Measurements from ENCODE around the gene CTBP2. TPM values are rescaled to one million over a fixed set of nuclear protein-coding genes. Genes with fewer than 3 reads are reported as not detected.

The CTBP2 gene
- total RNA-seq (10 to 100 TPM; 29.0 to 60.8 (median 32.4) TPM), polyA plus RNA-seq (10 to 100 TPM; 21.4 to 22.2 TPM)

DNA sequence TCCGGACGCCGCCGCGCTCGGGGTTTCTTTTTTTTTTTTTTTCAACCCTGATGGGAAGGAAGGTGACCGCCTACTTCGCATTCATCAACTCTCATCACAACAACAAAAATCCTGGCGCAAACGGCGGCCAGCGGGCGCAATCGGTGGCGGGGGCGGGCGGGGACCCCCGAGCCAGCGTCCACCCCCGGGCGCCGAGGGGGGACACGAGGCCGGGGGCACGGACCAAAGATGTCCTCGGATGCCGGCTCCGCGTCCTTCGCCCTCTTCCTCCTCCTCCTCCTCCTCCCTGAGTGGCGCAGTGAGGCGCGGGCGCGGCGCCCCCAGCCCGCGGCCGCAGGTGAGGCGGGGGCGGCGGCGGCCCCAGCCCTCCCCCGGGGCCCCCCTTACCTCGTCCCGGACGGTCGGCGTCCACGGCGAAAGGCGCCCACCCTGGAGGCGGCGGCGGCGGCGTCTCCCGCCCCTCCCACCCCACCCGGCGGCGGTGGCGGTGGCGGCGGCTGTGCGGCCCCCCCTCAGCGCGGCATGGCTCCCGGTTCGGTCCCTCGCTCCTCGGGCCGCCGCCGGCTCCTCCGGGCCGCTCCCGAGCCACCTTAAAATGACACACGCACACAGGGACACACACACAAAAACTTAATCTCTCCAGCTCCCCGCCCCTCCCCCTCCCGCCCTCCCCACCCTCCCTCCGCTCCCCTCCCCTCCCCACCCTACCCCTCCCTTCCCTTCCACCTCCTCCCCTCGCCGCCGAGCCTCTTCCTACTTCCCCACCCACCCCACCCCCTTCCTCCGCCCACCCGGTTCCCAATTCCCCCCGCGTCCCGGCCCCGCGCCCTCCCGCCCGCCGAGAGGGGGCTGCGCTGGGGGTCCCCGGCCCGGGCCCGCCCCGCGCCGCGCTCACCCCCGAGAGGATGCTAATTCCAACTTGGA is at the start of gene CTBP2:
CTBP2 (minus strand) TSS at position 632 of the 924 bp plus-strand sequence.
- H3K27me3 ChIP-seq = no peaks in the 10 kb centered on the region
- FAIRE-seq = no peak
- peak within 1 kb of the TSS; percentile 68 to 90 (median 77) for H3K4me3 ChIP-seq
- DNase-seq = peak; percentile 56 to 81 (median 74)
- peaks cover 14 to 19% (median 19%) of the 10 kb centered on the region in 3 donors for H3K4me1 ChIP-seq
- WGBS, 2 donors = 0 to 1% methylated on average over 34 to 98 of the region's 103 CpGs
- TF ChIP-seq, protein P1, sequence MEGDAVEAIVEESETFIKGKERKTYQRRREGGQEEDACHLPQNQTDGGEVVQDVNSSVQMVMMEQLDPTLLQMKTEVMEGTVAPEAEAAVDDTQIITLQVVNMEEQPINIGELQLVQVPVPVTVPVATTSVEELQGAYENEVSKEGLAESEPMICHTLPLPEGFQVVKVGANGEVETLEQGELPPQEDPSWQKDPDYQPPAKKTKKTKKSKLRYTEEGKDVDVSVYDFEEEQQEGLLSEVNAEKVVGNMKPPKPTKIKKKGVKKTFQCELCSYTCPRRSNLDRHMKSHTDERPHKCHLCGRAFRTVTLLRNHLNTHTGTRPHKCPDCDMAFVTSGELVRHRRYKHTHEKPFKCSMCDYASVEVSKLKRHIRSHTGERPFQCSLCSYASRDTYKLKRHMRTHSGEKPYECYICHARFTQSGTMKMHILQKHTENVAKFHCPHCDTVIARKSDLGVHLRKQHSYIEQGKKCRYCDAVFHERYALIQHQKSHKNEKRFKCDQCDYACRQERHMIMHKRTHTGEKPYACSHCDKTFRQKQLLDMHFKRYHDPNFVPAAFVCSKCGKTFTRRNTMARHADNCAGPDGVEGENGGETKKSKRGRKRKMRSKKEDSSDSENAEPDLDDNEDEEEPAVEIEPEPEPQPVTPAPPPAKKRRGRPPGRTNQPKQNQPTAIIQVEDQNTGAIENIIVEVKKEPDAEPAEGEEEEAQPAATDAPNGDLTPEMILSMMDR (IDR thresholded peaks at IDR 0.05) = no peak
- H3K27ac ChIP-seq = peak within 1 kb of the TSS; percentile 95 to 98 (median 95)
- H3K9me3 ChIP-seq = no peaks in the 10 kb centered on the region
- intact Hi-C loops (cut with DNase I) = no loop called here
- H3K36me3 ChIP-seq = no peaks in the 10 kb centered on the region
- peak; percentile 9 to 34 (median 16) for ATAC-seq

DNA sequence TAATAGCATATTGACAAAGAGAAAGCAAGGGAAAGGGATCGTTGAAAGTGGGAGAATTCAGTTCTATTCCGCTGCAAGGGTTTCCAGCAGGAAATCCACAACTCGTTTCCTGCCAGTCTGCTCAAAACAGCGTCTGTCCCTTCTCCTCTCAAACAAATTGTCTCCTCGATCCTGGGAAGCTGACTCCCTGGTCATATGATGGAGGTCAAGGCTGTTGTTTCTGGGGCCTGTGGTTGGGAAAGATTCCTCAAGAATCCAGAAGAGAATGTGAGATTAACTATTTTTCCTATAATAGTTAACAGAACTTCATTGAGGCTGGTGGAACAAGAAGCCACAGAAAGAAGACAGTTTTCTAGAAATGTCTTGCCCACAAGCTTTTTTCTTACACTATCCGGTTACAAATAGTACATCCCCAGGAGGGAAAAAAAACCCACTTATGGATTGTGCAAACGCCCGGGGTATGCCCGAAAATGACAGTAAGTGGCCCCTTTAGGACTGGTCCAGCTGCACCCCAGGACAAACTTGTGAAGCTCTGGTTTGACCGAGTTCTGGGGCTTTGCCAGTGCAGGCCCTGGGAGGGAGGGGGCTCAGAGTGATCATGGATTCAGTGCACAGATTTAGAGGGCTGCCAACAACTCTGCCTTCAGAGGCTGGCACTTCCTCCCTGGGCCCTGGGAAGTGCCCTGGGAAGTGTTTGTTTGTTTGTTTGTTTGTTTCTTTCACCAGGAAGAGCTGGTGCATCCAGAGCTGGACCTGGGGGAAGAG is 49.4 kb upstream of the CTBP2 start:
- TF ChIP-seq, protein P1 (IDR thresholded peaks at IDR 0.05) = no peak
- Histone ChIP-seq H3K4me3 (no peak overlapping the region), H3K27ac (no peak overlapping the region), H3K36me3 (no peaks in the 10 kb centered on the region), H3K27me3 (no peaks in the 10 kb centered on the region), H3K9me3 (no peaks in the 10 kb centered on the region), H3K4me1 (peaks cover 0 to 4% (median 0%) of the 10 kb centered on the region in 3 donors)
- no peak for DNase-seq
- 81 to 82% methylated on average over 10 of the region's 10 CpGs for WGBS, 2 donors
- no peak for FAIRE-seq
- intact Hi-C loops (cut with DNase I) = no loop called here
- no peak for ATAC-seq

DNA sequence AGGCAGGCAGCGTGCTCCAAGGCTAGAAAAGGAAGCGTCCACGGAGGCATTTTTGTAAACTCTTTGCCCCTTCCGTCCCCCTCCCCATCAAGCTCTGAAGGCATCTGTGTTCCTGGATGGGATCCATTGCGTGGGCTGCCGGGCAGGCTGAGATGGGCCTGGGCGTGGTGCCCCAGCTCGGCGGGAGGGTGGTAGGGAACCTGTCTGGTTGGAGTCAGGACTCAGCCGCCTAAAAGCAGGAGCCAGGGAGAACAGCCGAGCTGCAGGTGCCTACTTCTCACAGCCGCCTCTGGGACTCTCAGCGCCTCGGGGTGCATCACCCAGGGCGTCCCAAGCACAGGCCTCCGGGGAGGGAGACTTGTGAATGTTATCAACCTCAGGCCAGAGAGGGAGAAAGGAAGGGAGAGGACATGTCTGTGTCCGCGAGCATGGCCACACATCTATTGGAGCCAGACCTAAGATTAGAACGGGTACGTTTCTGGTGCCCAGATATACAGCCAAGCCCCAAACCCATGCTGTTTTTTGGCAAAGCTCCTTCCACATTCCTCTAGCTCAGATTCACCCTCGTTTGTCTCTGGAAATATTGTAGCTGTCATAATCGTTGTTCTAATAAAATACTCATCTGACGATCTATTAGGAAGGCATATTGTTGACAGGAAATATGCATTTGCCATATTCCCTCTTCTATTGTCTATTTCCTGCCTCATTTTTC is 48.6 kb upstream of the CTBP2 start:
- no peak overlapping the region for H3K27ac ChIP-seq
- ATAC-seq (no peak), FAIRE-seq (no peak), DNase-seq (no peak)
- H3K27me3 ChIP-seq = no peaks in the 10 kb centered on the region
- TF ChIP-seq, protein P1 (IDR thresholded peaks at IDR 0.05) = no peak
- no peak overlapping the region for H3K4me3 ChIP-seq
- 75 to 76% methylated on average over 23 of the region's 23 CpGs for WGBS, 2 donors
- H3K4me1 ChIP-seq = peaks cover 0 to 4% (median 0%) of the 10 kb centered on the region in 3 donors
- no peaks in the 10 kb centered on the region for H3K9me3 ChIP-seq
- no peaks in the 10 kb centered on the region for H3K36me3 ChIP-seq
- intact Hi-C loops (cut with DNase I) = no loop called here

DNA sequence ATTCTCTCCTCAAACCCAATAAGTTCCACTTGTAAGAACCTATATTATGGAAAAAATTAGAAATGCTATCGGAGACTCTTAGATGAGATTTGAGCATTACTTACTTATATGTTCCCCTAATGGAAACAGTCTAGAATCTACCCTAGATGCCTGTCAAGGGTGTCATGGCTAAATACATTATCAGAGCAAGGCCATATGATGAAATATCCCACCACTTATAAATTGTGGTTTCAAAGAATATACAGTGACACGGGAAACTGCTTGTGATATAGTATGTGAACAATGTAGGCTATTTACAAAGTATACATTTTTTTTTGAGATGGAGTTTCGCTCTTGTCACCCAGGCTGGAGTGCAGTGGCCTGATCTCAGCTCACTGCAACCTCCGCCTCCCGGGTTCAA is 46.3 kb upstream of the CTBP2 start:
- WGBS, 2 donors = 92% methylated on average over 5 of the region's 5 CpGs
- TF ChIP-seq, protein P1 (IDR thresholded peaks at IDR 0.05) = no peak
- DNase-seq = no peak
- H3K27me3 ChIP-seq = no peaks in the 10 kb centered on the region
- no peaks in the 10 kb centered on the region for H3K36me3 ChIP-seq
- no peaks in the 10 kb centered on the region for H3K9me3 ChIP-seq
- no peaks in the 10 kb centered on the region for H3K4me1 ChIP-seq
- no peak for ATAC-seq
- FAIRE-seq = no peak
- H3K27ac ChIP-seq = no peak overlapping the region
- intact Hi-C loops (cut with DNase I) = no loop called here
- no peak overlapping the region for H3K4me3 ChIP-seq
